ENCODE measurements around the gene FILIP1.

The FILIP1 gene

GRCh38 chr6:75268121-75268987, 225.2 kb downstream of the FILIP1 start:
- DNase-seq, result no peak

GRCh38 chr6:75267461-75267860, 226.1 kb downstream of the FILIP1 start:
- no peak for DNase-seq

GRCh38 chr6:75266716-75267291, 226.8 kb downstream of the FILIP1 start:
- DNase-seq, result no peak

GRCh38 chr6:75263401-75263750, 230.2 kb downstream of the FILIP1 start:
- DNase-seq, result no peak

- no peak for DNase-seq
Observed at GRCh38 chr6:75262716-75263400, 230.7 kb downstream of the FILIP1 start.

GRCh38 chr6:75261299-75261698, 232.3 kb downstream of the FILIP1 start:
- no peak for DNase-seq

GRCh38 chr6:75257343-75258087, 236.1 kb downstream of the FILIP1 start:
- DNase-seq, result no peak

GRCh38 chr6:75250552-75250951, 243.0 kb downstream of the FILIP1 start:
- DNase-seq, result no peak

GRCh38 chr6:75249837-75250236, 243.8 kb downstream of the FILIP1 start:
- DNase-seq, result no peak

- DNase-seq, result no peak
Observed at GRCh38 chr6:75246386-75246785, 247.2 kb downstream of the FILIP1 start.

GRCh38 chr6:75244063-75244584, 249.5 kb downstream of the FILIP1 start:
- DNase-seq, result no peak

GRCh38 chr6:75243333-75244062, 250.1 kb downstream of the FILIP1 start, which contains the start of gene COX7A2:
COX7A2 (minus strand) TSS chr6:75243801; CDS start chr6:75243734, 67 bp downstream.
- peak; percentile 85 for DNase-seq
